ENCODE measurements around the gene ITFG2. TPM values are rescaled to one million over a fixed set of nuclear protein-coding genes. Genes with fewer than 3 reads are reported as not detected.
A peak's percentile ranks its signal among the peaks of the same experiment; 100 is the strongest.

ITFG2 gene
- total and polyA plus RNA-seq, 2 of the 13 experiments (the other 11 are each of a cell fraction or from before 2014, with no cell fraction given) = 14.8 to 15.5 TPM

GRCh38 chr12:2853626-2854025 lies 41.2 kb downstream of the ITFG2 start (continued):
- TF ChIP-seq, protein P1, sequence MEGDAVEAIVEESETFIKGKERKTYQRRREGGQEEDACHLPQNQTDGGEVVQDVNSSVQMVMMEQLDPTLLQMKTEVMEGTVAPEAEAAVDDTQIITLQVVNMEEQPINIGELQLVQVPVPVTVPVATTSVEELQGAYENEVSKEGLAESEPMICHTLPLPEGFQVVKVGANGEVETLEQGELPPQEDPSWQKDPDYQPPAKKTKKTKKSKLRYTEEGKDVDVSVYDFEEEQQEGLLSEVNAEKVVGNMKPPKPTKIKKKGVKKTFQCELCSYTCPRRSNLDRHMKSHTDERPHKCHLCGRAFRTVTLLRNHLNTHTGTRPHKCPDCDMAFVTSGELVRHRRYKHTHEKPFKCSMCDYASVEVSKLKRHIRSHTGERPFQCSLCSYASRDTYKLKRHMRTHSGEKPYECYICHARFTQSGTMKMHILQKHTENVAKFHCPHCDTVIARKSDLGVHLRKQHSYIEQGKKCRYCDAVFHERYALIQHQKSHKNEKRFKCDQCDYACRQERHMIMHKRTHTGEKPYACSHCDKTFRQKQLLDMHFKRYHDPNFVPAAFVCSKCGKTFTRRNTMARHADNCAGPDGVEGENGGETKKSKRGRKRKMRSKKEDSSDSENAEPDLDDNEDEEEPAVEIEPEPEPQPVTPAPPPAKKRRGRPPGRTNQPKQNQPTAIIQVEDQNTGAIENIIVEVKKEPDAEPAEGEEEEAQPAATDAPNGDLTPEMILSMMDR (CRISPR knock-in tag; IDR thresholded peaks at IDR 0.05) = peak; percentile 82
- TF ChIP-seq KDM6A (CRISPR knock-in tag; IDR thresholded peaks at IDR 0.05; ENCODE audit: low read depth) (no peak), RAD21 (CRISPR knock-in tag; IDR thresholded peaks at IDR 0.05) (peak; percentile 63; the same call in 1 of the 2 replicates), LBX2 (CRISPR knock-in tag; IDR thresholded peaks at IDR 0.05; ENCODE audit: borderline replicate concordance) (no peak), STAG1 (CRISPR knock-in tag; IDR thresholded peaks at IDR 0.05) (peak; percentile 56), ZBTB39 (CRISPR knock-in tag; IDR thresholded peaks at IDR 0.05) (no peak), TEAD3 (CRISPR knock-in tag; optimal IDR thresholded peaks at IDR 0.05; ENCODE audit: borderline replicate concordance) (peak; percentile 33), HNRNPUL1 (IDR thresholded peaks at IDR 0.05; ENCODE audit: low read depth, low read length) (no peak), XRCC5 (optimal IDR thresholded peaks at IDR 0.05; ENCODE audit: low read length) (peak; percentile 81), ZFY (CRISPR knock-in tag; IDR thresholded peaks at IDR 0.05) (no peak)
- TF ChIP-seq, protein P2, sequence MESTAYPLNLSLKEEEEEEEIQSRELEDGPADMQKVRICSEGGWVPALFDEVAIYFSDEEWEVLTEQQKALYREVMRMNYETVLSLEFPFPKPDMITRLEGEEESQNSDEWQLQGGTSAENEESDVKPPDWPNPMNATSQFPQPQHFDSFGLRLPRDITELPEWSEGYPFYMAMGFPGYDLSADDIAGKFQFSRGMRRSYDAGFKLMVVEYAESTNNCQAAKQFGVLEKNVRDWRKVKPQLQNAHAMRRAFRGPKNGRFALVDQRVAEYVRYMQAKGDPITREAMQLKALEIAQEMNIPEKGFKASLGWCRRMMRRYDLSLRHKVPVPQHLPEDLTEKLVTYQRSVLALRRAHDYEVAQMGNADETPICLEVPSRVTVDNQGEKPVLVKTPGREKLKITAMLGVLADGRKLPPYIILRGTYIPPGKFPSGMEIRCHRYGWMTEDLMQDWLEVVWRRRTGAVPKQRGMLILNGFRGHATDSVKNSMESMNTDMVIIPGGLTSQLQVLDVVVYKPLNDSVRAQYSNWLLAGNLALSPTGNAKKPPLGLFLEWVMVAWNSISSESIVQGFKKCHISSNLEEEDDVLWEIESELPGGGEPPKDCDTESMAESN (CRISPR knock-in tag; conservative IDR thresholded peaks at IDR 0.05) = no peak
